NT2/D1 (cell line): ENCODE measurements around the gene AMPD3.

Source experiments
- DNase-seq: peaks from one replicate; pipeline ENCODE4 v3.0.0-alpha.2; 2011; ENCODE audit warnings: low read depth, low spot score
- H3K27me3 ChIP-seq: 2 replicates; pipeline ENCODE4 v1.6.0; 2011; ENCODE audit warnings: mild to moderate bottlenecking; ENCODE audit not compliant: insufficient read length, insufficient read depth
- H3K36me3 ChIP-seq: 2 replicates; pipeline ENCODE4 v1.6.1; 2011; ENCODE audit warnings: mild to moderate bottlenecking, low read length, mixed read lengths; ENCODE audit not compliant: insufficient read depth, insufficient read length
- H3K4me1 ChIP-seq: 2 replicates; pipeline ENCODE4 v1.5.1; 2011; ENCODE audit not compliant: insufficient read depth, insufficient read length
- H3K4me3 ChIP-seq: 2 replicates; pipeline ENCODE4 v1.5.1; 2011; ENCODE audit warnings: low read depth; ENCODE audit not compliant: insufficient read length
- H3K9ac ChIP-seq: 2 replicates; pipeline ENCODE4 v1.6.0; 2011; ENCODE audit warnings: low read depth; ENCODE audit not compliant: insufficient read length
- H3K9me3 ChIP-seq: 2 replicates; pipeline ENCODE4 v1.5.1; 2011; ENCODE audit warnings: mild to moderate bottlenecking, low read length; ENCODE audit not compliant: insufficient read depth
- SUZ12 ChIP-seq: IDR thresholded peaks from 2 replicates; pipeline ENCODE4 v1.6.1; 2011; ENCODE audit not compliant: insufficient read length, insufficient read depth; ENCODE audit errors: extremely low read depth
- YY1 ChIP-seq: IDR thresholded peaks from 2 replicates; pipeline ENCODE4 v1.6.1; 2011; ENCODE audit not compliant: insufficient read length, insufficient read depth
- ZNF274 ChIP-seq: IDR thresholded peaks from 2 replicates; pipeline ENCODE4 v1.6.1; 2011; ENCODE audit warnings: mild to moderate bottlenecking, low read depth, low read length

The AMPD3 gene

GRCh38 chr11:10524471-10524870, 69.4 kb downstream of the AMPD3 start:
- no peak for DNase-seq
- Histone ChIP-seq H3K9ac (no peak overlapping the region), H3K4me3 (no peak overlapping the region), H3K4me1 (no peaks in the 10 kb centered on the region), H3K36me3 (peaks cover 43% of the 10 kb centered on the region), H3K9me3 (no peaks in the 10 kb centered on the region), H3K27me3 (no peaks in the 10 kb centered on the region)
- TF ChIP-seq YY1 (no peak), SUZ12 (no peak), ZNF274 (no peak)

- Histone ChIP-seq H3K9ac (no peak overlapping the region), H3K27me3 (no peaks in the 10 kb centered on the region), H3K36me3 (peaks cover 37% of the 10 kb centered on the region), H3K4me3 (no peak overlapping the region), H3K4me1 (no peaks in the 10 kb centered on the region), H3K9me3 (no peaks in the 10 kb centered on the region)
- TF ChIP-seq SUZ12 (no peak), YY1 (no peak), ZNF274 (no peak)
- DNase-seq: no peak
These were observed 72.2 kb downstream of the AMPD3 start for GRCh38 chr11:10526974-10527918.

DNA sequence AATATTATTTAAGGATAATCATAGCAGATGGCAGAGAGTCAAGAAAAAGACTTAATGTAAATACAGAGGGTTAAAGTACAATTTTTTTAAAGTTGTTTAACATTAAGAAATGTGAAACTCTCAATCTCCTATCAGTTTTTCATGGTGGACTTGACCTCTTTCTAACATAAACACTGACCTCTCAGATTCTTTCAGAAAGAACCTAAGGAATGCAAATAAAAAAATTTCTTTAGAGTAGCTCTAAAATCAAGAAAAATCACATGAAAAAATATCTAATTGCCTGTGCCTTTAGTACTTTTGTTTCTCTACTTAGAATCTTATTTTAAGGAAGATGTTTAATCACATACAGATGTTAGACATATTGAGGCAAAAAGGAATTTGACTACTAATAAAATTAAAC, 73.1 kb downstream of the AMPD3 start:
- Histone ChIP-seq H3K9ac (no peak overlapping the region), H3K9me3 (no peaks in the 10 kb centered on the region), H3K4me1 (no peaks in the 10 kb centered on the region), H3K27me3 (no peaks in the 10 kb centered on the region), H3K4me3 (no peak overlapping the region), H3K36me3 (peaks cover 36% of the 10 kb centered on the region)
- no peak for DNase-seq
- TF ChIP-seq YY1 (no peak), ZNF274 (no peak), SUZ12 (no peak)

GRCh38 chr11:10529279-10529678, 74.2 kb downstream of the AMPD3 start:
- DNase-seq: no peak
- Histone ChIP-seq H3K27me3 (no peaks in the 10 kb centered on the region), H3K9me3 (no peaks in the 10 kb centered on the region), H3K36me3 (peaks cover 33% of the 10 kb centered on the region), H3K4me3 (no peak overlapping the region), H3K9ac (no peak overlapping the region), H3K4me1 (no peaks in the 10 kb centered on the region)
- no peak for TF ChIP-seq YY1
- no peak for TF ChIP-seq SUZ12
- no peak for TF ChIP-seq ZNF274

DNA sequence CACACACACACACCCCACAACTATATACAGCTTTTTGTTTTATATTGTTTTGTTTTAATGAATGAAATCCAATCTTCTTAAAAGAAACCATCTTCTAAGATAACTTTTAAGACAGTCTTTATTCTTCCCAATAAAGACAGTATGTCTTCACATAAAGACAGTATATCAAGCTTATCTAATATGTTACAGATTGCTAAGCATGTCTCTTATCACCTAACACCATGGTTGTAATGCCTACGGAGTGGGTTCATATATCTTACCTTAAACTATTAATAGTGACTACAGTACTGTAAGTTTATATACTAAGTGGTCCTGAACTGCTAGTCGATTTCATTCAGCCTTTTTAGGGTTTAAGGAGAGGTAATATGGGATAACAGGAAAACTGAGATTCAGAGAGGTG, 77.5 kb downstream of the AMPD3 start:
- Histone ChIP-seq H3K4me1 (no peaks in the 10 kb centered on the region), H3K36me3 (peaks cover 23% of the 10 kb centered on the region), H3K9me3 (no peaks in the 10 kb centered on the region), H3K9ac (no peak overlapping the region), H3K27me3 (no peaks in the 10 kb centered on the region), H3K4me3 (no peak overlapping the region)
- DNase-seq: no peak
- TF ChIP-seq SUZ12: no peak

DNA sequence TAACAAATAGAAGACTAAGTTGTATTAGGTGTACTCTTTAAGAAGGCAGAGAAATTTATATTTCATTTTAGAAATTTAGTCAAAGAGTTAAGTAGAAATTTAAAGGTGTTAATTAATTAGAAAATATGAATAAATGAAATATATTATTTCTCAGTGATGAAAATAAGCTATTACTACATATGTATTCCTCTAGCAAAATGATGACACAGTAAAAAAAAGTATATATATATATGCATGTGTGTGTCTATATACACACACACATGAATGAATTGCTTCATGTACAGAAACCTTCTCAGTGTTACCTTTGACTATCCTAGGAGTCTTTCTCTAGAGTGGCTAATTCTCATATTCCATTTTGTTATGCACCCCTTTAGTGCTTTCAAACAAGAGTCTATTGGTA, 78.3 kb downstream of the AMPD3 start:
- Histone ChIP-seq H3K36me3 (peaks cover 22% of the 10 kb centered on the region), H3K27me3 (no peaks in the 10 kb centered on the region), H3K4me3 (no peak overlapping the region), H3K4me1 (no peaks in the 10 kb centered on the region), H3K9ac (no peak overlapping the region), H3K9me3 (no peaks in the 10 kb centered on the region)
- DNase-seq: no peak
- TF ChIP-seq SUZ12: no peak
- no peak for TF ChIP-seq ZNF274
- TF ChIP-seq YY1: no peak

DNA sequence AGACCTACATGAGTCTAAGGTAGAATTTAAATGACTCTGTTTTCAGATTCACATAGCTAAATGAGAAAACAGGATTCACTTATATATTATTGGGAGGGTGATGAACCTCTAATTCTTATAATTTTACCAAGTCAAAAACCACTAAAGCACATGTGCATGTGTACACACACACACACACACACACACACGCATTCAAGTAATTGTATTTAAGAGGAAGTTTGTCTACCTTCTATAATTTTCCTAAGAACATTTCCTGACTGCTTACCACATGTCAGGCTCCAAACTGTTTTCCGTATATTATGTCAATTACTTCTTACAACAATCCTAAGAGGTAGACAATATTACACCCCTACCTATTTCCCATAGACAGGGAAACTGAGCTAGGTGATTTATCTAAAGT, 79.3 kb downstream of the AMPD3 start:
- no peaks in the 10 kb centered on the region for H3K9me3 ChIP-seq
- no peaks in the 10 kb centered on the region for H3K27me3 ChIP-seq
- no peak overlapping the region for H3K9ac ChIP-seq
- no peak for DNase-seq
- H3K4me3 ChIP-seq: no peak overlapping the region
- peaks cover 16% of the 10 kb centered on the region for H3K36me3 ChIP-seq
- TF ChIP-seq SUZ12 (no peak), ZNF274 (no peak), YY1 (no peak)
- no peaks in the 10 kb centered on the region for H3K4me1 ChIP-seq

DNA sequence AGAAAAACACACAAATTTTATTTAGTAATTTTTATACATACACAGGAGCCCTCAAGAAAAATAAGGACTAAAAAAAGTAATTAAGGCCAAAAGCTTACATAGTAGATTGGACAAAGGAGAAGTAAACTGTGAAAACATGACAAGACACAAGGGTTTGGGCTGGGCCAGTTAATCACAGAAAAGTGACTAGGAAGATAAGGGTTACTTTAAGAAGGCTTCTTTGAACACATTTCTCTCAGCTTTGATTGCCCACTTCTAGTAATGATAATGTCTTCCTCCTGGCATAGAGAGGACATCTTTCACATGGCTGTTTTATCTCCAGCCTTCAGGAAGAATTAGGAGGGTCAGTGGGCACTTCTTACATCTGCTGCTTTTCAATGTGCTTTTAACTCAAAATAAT, 82.5 kb downstream of the AMPD3 start:
- no peaks in the 10 kb centered on the region for H3K4me1 ChIP-seq
- TF ChIP-seq ZNF274 (no peak), SUZ12 (no peak)
- H3K4me3 ChIP-seq: no peak overlapping the region
- DNase-seq: no peak
- no peaks in the 10 kb centered on the region for H3K9me3 ChIP-seq
- peaks cover 12% of the 10 kb centered on the region for H3K27me3 ChIP-seq
- H3K36me3 ChIP-seq: peaks cover 6% of the 10 kb centered on the region
- H3K9ac ChIP-seq: no peak overlapping the region
